ENCODE measurements around the gene KRTAP10-4.

DNA sequence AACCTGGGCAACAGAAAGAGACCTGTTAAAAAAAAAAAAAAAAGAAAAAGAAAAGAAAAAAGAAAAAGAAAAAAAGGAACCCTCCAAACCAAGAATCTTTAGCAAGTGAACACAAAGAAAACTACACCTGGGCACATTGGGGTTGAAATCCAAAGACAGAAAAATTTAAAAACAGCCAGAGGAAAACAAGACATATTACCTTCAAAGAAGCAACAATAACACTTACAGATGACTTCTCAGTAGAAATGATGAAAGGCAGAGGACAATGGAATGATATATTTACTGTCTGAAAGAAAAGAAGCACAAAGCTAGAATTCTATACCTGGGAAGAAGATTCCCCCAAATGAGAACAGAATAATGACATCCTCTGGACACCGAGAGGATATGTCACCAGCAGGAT, 30.8 kb upstream of the KRTAP10-4 start:
- TF ChIP-seq, protein P1, sequence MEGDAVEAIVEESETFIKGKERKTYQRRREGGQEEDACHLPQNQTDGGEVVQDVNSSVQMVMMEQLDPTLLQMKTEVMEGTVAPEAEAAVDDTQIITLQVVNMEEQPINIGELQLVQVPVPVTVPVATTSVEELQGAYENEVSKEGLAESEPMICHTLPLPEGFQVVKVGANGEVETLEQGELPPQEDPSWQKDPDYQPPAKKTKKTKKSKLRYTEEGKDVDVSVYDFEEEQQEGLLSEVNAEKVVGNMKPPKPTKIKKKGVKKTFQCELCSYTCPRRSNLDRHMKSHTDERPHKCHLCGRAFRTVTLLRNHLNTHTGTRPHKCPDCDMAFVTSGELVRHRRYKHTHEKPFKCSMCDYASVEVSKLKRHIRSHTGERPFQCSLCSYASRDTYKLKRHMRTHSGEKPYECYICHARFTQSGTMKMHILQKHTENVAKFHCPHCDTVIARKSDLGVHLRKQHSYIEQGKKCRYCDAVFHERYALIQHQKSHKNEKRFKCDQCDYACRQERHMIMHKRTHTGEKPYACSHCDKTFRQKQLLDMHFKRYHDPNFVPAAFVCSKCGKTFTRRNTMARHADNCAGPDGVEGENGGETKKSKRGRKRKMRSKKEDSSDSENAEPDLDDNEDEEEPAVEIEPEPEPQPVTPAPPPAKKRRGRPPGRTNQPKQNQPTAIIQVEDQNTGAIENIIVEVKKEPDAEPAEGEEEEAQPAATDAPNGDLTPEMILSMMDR (IDR thresholded peaks at IDR 0.05) = no peak
- no peak for TF ChIP-seq POLR2A (IDR thresholded peaks at IDR 0.05)
- no peak for TF ChIP-seq EP300 (IDR thresholded peaks at IDR 0.05)
